Measurements from ENCODE around the gene SCYGR4. TPM values are rescaled to one million over a fixed set of nuclear protein-coding genes. Genes with fewer than 3 reads are reported as not detected.
A peak's percentile ranks its signal among the peaks of the same experiment; 100 is the strongest.

Gene SCYGR4
- total and polyA plus RNA-seq, 10 of the 15 experiments (the other 5 are each of a cell fraction or from before 2014, with no cell fraction given): 0.11 TPM; not detected in 9

- in situ Hi-C loops (cut with MboI): no loop called here
- TF ChIP-seq IRF3 (IDR thresholded peaks at IDR 0.05) (no peak), RBBP5 (conservative IDR thresholded peaks at IDR 0.05) (no peak), MTA2 (IDR thresholded peaks at IDR 0.05; ENCODE audit: low read depth) (no peak), EZH2 (IDR thresholded peaks at IDR 0.05; ENCODE audit: borderline replicate concordance, control insufficient read depth, low read depth, low read length) (no peak), RELB (IDR thresholded peaks at IDR 0.05; ENCODE audit: low read depth) (no peak), MTA3 (IDR thresholded peaks at IDR 0.05; ENCODE audit: borderline replicate concordance, low read length) (peak; percentile 11; the same call in 1 of the 2 replicates), TAF1 (IDR thresholded peaks at IDR 0.05; ENCODE audit: borderline replicate concordance, low read depth, low read length) (no peak), WRNIP1 (IDR thresholded peaks at IDR 0.05; ENCODE audit: borderline replicate concordance, low read depth, low read length) (no peak)
- ChIA-PET SMC1A (ENCODE audit: uncharacterized antibody, unreplicated experiment) (no interaction called here), POLR2A (no interaction called here), CTCF (interaction anchor here (3.9 kb wide), 1 partner anchor 162 kb away, joined by 28 read pairs; no protein-coding TSS in a partner anchor), RAD21 (ENCODE audit: unreplicated experiment) (no interaction called here)
- WGBS (ENCODE audit: insufficient coverage, insufficient replicate concordance, low lambda C conversion rate, missing lambda C conversion rate): 50% methylated on average over 2 of the region's 2 CpGs
- H3K9ac ChIP-seq (ENCODE audit: control insufficient read depth, insufficient read depth, low read length): no peak overlapping the region
- no peaks in the 10 kb centered on the region for H3K36me3 ChIP-seq (ENCODE audit: control insufficient read depth in 2 of 2, insufficient read depth in 2 of 2, low read length in 1 of 2)
- no peaks in the 10 kb centered on the region for H4K20me1 ChIP-seq (ENCODE audit: control insufficient read depth, insufficient read depth)
- H3K27ac ChIP-seq (ENCODE audit: control insufficient read depth, insufficient read depth): no peak overlapping the region
- H3K27me3 ChIP-seq (replicated peaks in 1 of 2; ENCODE audit: control insufficient read depth in 2 of 2, insufficient read depth in 2 of 2, low read length in 1 of 2): no peaks in the 10 kb centered on the region
- ATAC-seq (no peak), DNase-seq (ENCODE audit: low read depth, low spot score) (no peak), FAIRE-seq (no peak)
- H3K4me2 ChIP-seq (ENCODE audit: control insufficient read depth, insufficient read depth): no peak overlapping the region
- H3K4me1 ChIP-seq (ENCODE audit: control insufficient read depth, insufficient read depth, low read length): no peaks in the 10 kb centered on the region
- H3K9me3 ChIP-seq (replicated peaks; ENCODE audit: control insufficient read depth, insufficient read depth, low read length): no peaks in the 10 kb centered on the region
- no peak overlapping the region for H2AFZ ChIP-seq (ENCODE audit: control insufficient read depth, low read depth, low read length)
- no TSS peak for BruUV-seq (replicated peaks)
- H3K4me3 ChIP-seq: no peak overlapping the region
- H3K79me2 ChIP-seq (ENCODE audit: control insufficient read depth, insufficient read depth, low read length): no peaks in the 10 kb centered on the region
- intact Hi-C loops (cut with micrococcal nuclease; ENCODE audit: unreplicated experiment): no loop called here
Measured at GRCh38 chr2:227568852-227569169, 48.5 kb upstream of the SCYGR4 start.

Measured in GM12878 (cell line).